COLO829 (cell line): ENCODE data around the gene UGGT1.

Experiments used
- DNase-seq: peaks from one replicate; pipeline ENCODE4 v3.0.0; 2012; ENCODE audit warnings: low spot score

Gene UGGT1

DNA sequence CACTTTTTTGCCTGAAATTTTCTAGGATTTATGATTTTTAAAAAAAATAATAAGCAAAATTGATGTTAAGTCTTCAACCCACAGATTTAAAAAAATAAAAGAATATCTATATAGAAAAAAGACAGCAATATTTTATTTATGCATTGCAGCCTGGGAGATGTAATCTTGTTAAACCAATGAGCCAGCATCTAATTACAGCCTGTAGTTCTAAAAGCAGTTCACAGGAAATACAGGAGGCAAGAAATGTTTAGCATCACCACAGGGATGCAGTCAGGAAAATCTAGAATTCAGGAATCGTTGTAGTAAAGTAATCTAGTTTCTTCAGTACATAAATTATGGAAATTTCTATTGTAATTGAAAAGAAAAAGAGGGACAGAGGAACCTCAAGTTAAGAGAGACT lies 17.2 kb downstream of the UGGT1 start:
- DNase-seq, result no peak

DNA sequence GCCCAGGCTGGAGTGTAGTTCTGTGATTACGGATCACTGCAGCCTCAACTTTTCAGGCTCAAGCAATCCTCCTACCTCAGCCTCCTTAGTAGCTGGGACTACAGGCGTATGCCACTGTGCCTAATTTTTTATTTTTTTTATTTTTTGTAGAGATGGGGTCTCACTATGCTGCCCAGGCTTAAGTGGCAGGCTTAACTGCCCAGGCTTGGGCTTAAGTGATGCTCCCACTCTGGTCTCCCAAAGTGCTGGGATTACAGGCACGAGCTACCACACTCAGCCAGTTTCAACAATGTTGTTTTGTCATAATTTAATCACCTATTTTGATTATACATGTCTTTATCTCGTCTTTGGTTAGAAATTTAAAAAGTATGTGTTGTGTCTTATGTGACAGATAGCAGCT lies 18.2 kb downstream of the UGGT1 start:
- DNase-seq, result no peak

DNA sequence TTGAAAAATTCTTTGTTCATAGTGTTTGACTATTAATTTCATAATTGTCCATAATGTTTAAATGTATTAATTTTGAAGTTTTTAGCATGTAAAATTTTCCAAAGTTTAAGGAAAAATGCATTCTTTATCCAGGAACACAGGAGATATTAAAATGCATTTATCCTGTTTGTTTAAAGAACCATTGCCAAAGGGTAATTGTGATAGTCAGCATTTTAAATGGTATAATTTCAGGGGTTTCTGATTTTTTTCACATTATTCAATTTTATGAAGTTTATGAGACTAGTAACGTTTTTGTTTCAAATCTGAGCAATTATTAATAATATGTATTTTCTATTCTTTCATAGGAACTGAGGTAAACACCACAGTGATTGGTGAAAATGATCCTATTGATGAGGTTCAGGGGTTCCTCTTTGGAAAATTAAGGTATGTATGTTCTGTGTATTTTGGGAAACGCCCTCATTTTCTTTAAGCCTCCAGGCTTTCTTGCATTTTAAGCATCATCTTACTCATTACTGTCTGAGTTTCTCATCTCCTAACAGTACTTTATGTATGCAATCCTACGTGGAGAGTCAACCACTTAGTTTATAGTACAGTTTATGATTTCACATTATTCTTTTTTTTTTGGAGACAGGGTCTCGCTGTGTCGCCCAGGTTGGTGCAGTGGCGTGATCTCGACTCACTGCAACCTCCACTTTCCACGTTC lies 25.1 kb downstream of the UGGT1 start:
- DNase-seq, result no peak

DNA sequence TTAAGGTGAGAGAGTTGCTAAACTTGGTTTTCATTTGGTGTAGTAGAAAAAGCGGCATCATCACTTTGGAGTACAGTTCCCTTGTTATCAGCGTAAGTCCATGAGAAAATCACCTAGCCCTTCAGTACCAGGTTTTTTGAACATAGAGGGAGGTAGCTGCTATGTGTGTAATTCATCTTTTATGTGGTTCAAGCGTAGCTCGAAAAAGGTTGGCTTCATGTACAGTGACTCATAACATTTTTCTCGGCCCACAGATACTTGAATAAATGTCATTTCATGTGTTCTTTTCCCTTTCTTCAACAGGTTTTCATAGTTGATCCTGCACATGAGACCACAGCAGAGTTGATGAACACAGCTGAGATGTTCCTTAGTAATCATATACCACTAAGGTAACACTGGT lies 43.6 kb downstream of the UGGT1 start:
- no peak for DNase-seq

DNA sequence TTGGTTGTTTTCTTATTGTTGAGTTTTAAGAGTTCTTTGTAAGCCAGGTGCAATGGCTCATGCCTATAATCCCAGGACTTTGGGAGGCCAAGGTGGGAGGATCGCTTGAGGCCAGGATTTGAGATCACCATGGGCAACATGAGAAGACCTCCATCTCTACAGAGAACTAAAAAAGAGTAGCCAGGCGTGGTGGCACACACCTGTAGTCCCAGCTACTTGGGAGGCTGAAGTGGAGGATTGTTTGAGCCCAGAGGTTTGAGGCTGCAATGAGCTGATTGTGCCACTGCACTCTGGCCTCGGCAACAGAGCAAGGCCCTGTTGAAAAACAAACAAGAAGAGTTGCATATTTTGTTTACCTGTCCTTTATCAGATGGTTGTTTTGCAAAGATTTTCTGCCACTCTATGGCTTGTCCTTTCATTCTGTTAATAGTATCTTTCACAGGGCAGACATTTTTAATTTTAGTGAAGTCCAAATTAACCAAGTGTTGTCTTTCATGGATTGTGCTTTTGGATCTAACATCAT lies 46.2 kb downstream of the UGGT1 start:
- DNase-seq, result no peak

DNA sequence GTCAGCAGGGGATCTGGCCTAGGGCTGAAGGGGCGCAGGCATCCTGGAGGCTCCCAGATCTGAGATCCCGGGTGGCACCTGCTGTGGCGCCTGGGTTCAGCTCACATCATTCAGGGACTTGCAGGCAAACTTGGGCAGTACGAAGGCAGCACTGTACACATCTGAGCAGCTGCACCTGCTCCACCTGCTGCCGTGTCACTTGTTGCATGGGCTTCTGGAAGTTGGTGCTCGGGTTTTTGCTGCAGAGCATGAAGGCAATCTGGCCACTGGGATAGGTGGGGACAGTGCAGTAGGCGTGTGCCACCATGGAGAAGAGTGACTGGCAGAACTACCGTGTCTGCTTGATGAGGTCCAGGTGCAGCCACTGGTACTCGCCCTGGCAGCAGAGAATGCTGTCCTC lies 48.6 kb downstream of the UGGT1 start:
- DNase-seq, result no peak

DNA sequence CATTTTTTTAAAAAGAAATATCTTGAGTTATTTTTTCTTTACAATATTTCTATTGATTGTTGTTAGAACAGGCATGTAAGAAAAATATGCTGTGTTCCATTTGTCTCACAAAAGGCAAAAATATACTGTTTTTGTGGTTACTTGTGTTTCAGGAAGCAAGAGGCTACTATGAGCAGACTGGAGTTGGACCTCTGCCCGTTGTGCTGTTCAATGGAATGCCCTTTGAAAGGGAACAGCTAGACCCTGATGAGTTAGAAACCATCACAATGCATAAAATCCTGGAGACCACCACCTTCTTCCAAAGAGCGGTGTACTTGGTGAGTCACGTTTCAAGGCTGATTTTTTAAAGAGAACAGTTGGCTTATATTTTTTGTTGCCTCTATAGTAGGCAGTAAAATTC lies 54.7 kb downstream of the UGGT1 start:
- no peak for DNase-seq

DNA sequence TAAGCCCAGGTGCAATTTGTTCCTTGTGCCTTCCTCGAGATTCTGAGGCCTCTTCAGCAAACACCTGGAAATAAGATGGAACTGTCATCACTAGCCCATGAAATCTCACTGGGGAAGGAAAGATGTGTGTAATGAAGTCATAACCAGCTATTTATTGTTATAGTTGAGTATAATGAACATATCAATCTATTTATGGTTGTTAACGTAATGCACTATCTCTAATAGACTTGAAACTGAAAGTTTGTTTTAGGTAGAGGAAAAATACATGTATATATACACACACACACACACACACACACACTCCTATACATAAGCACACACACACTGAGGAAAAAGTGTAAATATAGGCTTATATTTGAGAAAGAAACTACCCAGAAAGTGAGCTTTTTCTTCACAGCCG lies 62.8 kb downstream of the UGGT1 start:
- no peak for DNase-seq

DNA sequence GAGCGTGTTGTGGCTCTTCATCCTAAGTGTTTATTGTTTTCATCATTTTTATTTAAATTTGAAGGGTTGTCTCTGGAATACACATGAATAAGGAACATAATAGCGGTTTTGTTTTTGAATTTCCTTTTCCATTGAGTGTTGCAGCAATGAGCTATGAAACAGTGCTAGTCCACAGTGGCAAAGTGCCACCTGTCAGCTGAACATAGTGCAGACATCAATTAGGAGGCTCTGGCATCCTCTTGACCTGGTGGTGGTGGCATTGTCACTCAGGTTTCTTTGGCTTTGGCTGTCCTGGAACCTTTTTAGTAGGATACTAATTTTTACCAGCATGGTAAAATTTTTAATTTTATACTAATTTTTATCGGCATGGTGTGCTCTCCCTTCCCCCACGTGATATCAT lies 63.2 kb downstream of the UGGT1 start:
- DNase-seq, result no peak

DNA sequence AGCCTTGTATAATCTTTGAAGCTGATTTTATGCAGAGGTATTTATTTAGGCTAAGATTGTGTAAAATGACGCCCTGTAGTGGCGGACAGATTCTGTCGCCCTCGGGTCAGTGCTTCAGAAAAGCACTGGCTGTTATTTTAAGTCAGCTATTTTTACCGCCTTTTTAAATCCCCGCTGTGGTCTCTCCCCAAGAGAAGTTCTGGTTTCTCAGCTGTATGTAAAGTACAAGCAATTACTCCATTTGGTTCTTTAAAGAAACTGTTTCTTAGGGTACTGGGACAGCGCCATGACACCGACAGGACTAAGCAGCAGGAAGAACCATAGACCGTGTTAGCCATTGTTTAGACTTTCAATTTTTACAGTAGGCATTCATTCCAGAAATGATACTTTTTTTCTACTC lies 65.0 kb downstream of the UGGT1 start:
- no peak for DNase-seq

DNA sequence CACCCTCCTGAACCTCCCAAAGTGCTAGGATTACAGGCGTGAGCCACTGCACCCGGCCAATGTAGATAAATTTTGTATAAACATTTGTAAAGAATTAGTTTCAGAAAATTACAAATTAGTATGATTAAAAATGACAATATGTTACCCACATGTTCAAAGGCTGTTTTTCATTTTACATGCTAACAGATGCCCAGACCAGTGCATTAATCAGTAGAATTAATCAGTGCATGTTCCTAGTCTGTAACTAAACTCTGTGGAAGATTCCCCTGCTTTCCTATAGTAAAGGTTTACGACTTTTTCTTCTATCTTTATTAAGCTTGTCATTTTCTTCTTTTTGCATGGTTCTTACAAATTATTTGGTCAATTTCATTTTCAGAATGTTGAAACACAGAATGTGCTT lies 65.8 kb downstream of the UGGT1 start:
- no peak for DNase-seq

DNA sequence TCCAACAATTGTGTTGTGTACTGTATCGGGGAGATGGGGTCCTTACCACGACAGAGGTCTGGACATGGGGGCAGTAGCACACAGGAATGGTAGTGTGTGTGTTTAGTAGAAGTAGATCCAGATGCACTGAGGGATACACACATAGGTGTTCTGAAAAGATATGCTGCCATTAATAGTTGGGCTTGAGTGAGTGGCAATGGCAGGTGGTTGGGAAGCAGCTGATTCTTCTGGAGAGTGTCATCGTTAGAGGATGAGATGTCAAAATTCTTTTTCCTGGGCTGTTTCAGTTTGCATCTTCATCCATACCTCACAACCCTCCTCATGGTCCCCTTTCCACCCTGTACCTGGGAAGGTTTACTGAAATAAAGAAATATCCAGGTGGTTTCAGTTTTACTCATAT lies 66.6 kb downstream of the UGGT1 start:
- DNase-seq, result no peak

DNA sequence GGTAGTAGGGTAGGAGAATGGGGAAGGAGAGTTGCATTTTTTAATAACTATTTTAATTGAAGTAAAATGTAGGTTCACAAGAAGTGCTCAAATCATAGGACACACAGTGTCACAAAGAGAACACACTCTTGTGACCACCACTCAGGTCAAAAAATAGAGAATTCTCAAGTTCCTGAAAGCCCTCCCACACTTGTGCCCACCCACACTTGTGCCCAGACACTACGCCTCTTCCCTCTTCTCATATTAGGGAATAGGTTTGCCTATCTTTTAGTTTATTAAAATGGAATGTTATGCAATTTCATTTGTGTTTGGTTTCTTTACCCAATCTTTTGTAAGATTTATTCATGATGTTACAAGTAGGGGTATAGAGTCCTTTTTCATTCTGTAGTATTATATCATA lies 67.2 kb downstream of the UGGT1 start:
- DNase-seq, result no peak

DNA sequence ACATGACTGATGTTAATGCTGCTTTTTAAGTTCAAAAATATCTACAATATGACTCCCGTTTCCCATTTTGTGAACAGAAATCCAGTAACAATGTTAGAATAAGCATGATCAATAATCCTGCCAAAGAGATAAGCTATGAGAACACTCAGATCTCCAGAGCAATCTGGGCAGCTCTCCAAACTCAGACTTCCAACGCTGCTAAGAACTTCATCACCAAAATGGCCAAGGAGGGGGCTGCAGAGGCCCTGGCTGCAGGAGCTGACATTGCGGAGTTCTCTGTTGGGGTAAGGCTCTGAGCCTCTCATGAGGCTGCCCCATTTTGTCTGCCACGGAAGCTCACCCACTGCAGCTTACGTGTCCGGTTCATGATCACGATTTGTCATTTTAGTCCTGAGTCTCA lies 68.4 kb downstream of the UGGT1 start:
- no peak for DNase-seq

DNA sequence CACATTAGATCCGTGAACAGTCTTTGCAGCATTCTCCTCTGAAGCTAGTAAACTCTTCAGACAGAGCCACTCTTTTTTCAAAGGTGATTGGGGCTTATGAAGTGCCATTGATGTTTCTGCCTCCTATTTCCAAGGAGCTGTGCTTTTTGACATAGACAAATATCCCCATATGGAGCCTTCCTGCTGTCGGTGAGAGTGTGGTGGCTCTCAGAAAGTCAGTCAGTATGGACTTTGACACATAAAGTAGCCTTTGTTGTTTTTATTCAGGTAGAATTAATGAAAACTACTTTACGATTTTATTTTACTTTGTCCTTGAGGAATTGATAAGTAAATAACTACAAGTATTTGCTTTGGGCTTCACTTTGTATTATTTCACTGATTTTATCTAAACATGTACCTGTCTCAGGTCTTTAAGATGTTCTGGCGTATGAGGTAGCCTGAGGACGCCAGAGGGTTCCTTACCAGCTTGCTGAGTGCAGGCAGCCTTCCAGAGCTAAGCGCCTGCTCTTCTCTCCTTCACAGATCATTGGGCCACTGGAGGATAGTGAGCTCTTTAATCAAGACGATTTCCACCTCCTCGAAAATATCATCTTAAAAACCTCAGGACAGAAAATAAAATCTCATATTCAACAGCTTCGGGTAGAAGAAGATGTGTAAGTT lies 69.7 kb downstream of the UGGT1 start:
- no peak for DNase-seq

DNA sequence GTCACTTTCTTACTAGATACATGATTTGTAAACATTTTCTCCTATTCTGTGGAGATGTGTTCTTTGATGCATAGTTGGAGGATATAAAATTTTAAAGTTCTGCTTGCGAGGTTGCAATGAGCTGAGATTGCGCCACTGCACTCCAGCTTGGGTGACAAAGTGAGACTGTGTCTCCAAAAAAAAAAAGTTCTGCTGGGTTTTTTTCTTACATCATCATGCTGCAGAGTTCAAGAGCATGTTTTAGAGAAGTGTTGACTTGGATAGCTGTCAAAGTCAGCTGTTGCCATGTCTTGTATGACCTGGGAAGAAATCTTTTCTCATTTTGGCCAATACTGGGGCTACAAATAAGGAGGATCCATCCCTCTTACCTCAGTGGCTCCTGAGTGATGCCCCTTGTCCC lies 71.3 kb downstream of the UGGT1 start:
- DNase-seq, result no peak

DNA sequence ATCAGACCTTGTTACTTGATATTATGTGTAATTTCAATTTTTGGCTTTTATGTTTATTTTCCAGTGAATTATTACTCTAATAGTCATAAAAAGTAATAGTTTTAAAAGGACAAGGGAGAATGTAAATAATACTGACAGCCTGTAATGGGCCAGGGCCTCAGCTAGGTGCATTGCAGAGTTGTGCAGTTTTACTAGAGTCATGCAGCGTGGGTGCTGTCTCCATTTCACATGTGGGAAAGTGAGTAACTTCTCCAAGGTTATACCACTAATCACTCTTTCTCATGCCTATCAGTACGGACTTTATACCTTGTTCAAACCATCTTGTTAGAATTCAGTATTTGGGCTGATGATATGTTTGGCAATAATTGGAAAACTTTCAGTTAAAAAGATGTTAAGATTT lies 73.3 kb downstream of the UGGT1 start:
- DNase-seq, result no peak

DNA sequence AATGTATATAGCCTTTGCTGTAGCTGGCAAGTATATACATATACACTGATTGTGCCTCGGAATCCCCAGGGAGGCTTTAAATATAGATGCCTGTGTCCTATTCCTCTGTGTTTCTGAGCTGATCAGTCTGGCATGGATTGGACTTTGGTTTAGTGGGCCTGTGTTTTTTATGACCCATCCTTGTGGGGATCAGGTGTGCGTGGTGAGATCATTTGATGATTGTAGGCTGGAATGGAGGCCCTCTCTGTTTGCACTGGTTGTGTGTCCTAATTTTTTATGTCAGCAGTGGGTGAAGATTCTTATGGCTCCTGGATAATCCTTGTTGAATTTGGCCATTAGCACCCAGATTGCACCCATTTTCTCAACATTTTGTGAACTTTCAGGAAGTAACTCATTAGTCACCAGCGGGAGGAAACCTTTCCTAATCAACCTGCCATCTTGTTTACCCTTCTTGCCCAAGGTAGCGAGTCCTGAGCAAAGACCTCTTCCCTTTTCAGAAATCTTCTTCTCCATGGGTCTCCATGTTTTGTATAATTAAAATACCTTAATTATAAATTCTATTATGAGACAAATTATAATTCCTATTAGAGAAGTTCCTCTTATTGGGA lies 75.8 kb downstream of the UGGT1 start:
- no peak for DNase-seq

DNA sequence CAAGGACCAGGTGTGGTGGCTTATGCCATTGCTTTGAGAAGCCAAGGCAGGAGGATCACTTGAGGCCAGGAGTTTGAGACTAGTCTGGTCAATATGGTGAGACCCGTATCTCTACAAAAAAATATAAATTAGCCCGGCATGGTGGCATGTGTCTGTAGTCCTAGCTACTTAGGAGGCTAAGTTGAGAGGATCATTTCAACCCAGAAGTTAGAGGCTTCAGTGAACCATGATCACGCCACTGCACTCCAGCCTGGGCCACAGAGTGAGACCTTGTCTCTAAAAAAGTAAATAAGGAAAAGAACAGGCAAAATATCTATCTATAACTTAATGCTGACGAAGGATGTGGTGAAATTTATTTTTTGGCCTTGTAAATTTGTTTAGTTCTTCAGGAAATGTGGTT lies 78.1 kb downstream of the UGGT1 start:
- no peak for DNase-seq

DNA sequence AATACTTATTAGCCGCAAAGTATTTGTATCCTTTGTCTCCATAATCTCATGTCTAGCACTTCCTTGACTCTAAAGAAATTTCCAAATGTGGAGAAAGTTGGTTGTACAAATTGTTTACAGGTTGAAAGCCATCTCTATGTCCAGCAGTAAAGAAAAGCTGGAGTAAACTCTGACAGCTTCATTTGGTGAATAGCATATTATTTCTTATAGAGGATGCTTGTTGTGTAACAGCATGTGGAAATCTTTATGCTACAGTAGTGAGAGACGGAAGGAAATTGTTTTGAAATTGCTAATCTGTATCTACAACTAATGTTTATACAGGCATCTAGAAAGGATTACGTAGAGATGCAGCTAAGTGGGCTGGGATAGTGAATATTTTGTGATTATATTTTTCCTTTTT lies 78.5 kb downstream of the UGGT1 start:
- DNase-seq, result no peak

DNA sequence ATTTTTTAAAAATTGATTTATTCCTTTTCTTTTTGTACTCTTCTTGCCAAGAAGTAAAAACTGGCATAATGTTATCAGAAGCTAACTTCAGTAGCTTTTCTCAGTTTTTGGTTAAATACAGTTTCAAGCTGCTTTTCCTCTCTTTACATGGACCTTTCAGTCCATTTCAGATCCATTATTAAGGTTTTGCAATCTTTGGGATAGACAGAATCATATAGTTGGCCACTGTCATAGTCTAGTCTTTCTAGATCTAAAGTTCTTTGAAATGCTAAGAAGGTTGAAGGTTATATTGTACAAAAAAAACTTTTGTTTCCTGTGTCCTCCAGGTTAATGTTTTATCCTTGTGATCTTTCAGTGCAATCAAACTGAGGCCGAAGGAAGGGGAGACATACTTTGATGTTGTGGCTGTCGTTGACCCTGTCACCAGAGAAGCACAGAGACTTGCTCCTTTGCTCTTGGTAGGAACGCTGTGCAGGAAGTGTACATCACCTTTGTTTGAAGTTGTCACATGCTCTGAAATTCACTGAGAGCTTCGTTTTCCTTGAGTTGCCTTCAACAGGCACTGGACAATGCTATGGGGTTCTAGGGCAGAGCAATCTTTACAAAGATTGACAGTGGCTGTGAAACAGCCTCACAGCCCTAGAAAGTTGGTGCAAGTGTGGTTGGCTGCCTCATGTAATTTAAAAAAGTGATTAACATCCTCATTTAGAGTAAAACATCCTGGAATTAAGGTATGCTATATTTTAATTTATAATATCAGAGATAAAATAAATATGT lies 79.1 kb downstream of the UGGT1 start:
- no peak for DNase-seq

DNA sequence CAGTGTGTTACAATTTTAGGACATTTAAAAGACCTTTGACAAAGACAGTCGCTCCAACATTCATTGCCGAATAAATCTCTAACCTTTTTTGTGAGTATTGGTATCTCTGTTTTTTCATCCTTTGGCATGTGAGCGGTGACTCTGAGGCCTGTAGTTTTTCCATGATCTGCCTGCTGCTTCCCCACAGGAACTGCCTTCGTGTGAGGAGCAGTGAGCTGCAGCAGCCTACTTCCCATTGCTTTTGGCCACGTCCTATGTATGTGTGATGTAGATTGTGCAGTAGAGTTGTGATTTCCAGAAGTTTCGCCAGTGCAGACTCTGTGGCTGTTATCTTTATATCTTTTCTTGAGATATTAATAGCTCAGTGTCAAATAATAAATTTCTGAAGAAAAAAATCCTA lies 79.8 kb downstream of the UGGT1 start:
- no peak for DNase-seq

DNA sequence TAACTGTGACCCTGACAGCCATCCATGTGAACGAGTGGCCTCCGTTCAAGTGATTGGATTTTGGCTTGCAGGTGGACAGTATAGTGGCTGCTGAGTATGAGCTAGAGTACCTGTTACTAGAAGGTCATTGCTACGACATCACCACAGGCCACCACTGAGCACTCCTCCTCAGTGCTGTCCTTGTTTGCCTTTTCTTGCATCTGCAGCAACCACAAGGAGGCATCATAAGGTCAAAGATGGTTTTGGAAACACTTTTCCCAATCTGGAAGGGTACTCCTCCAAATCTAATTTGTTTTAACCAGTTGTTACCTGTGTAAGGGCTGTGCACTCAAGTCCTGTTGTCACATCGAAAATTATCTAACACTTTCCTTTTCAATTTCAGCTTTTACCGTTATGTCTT lies 81.2 kb downstream of the UGGT1 start:
- DNase-seq, result no peak
